Ovary (tissue), 9 donors: ENCODE data around the gene RBFOX2. TPM values are rescaled to one million over a fixed set of nuclear protein-coding genes. Genes with fewer than 3 reads are reported as not detected.

Experiments used
- DNase-seq, 5 donors: peaks; one replicate each; pipeline ENCODE4 v3.0.0-alpha.2; 2019 to 2020
- H3K27ac ChIP-seq, 2 donors: fragments of 200-600 bp; one replicate each; pipeline versions ENCODE4 v1.5.1 to v1.8.0; 2019 to 2022
- H3K27me3 ChIP-seq: fragments of 200-600 bp; one replicate; pipeline ENCODE4 v1.8.0; 2022
- H3K36me3 ChIP-seq: fragments of 200-600 bp; sonication (generic); one replicate; pipeline ENCODE4 v1.5.1; 2019
- H3K4me1 ChIP-seq: one replicate; pipeline ENCODE4 v1.8.1; 2013; ENCODE audit warnings: mild to moderate bottlenecking, moderate library complexity; ENCODE audit not compliant: insufficient read depth
- H3K4me3 ChIP-seq: fragments of 200-600 bp; sonication (generic); one replicate; pipeline ENCODE4 v1.5.1; 2017
- H3K9me3 ChIP-seq, 2 donors: fragments of 200-600 bp in 1 of 2; sonication (generic) in 1 of 2; one replicate each; pipeline versions ENCODE4 v1.5.1 to v1.8.1; 2013 to 2019; ENCODE audit warnings: mild to moderate bottlenecking in 1 of 2, moderate library complexity in 1 of 2
- EP300 ChIP-seq: sonication (generic); formaldehyde crosslinking; IDR thresholded peaks from one replicate; pipeline ENCODE4 v1.6.1; 2017; ENCODE audit warnings: antibody characterized with exemption
- POLR2A ChIP-seq: fragments of 450-650 bp; IDR thresholded peaks from one replicate; pipeline ENCODE4 v1.6.1; 2017; ENCODE audit warnings: antibody characterized with exemption, mild to moderate bottlenecking, moderate library complexity
- WGBS, 3 donors: extraction: QIAGEN DNeasy Blood & Tissue Kit in 1 of 3; methylation state at CpG; one replicate each; pipeline versions ENCODE4 v1.1.5 to v1.1.7; 2013 to 2017; 5-methylcytosine and 5-hydroxymethylcytosine counted together
- intact Hi-C, 4 donors: fragments of 100-400 bp; cut with DNase I; formaldehyde crosslinking; loops; one replicate each; pipeline versions ENCODE4 v1.11.0 to v1.15.1; 2022 to 2023
- polyA plus RNA-seq, 2 donors: library from polyadenylated mRNA; stranded (reverse); fragments of 200-250 nt in 1 of 2; fragments of 350-450 nt in 1 of 2; fragmentation: Illumina TruSeq in 1 of 2; extraction: RNeasy Lipid Tissue Mini Kit (QIAGEN cat#74804) in 1 of 2; gene quantifications; one replicate each; pipeline ENCODE4 v1.2.3, GENCODE V29; 2013 to 2014
- total RNA-seq, 7 donors: library from RNA; depleted of rRNA in 2 of 7; stranded (reverse); fragments of >200 nt in 2 of 7; fragmentation: NEBNext Ultra II Directional in 3 of 7; extraction: Animal tissue kit (Norgen Biotek cat#: 25700) in 3 of 7; gene quantifications; one replicate each; pipeline versions ENCODE4 v1.1.0 to v1.2.4, GENCODE V29; 2016 to 2023
- TF ChIP-seq, protein P1 (sequence below), 3 donors: fragments of 450-650 bp in 2 of 3; fragments of 200-600 bp in 1 of 3; IDR thresholded peaks; one replicate each; pipeline versions ENCODE4 v1.5.1 to v1.8.0; 2016 to 2022; ENCODE audit warnings: antibody characterized with exemption in 3 of 3, mild to moderate bottlenecking in 1 of 3
- donor health status: DM: no; HTN: no; CAD: no; lungs with moderate emphysema.
- donor health status: DM: no; HTN: no; CAD: no.
- donor health status: Bipolar disorder and iron deficiency.
- donor health status: DM: yes; HTN: yes; CAD: no.
- donor health status: DM: no; HTN: no; CAD: no.
- donor health status: DM: yes; HTN: yes; CAD: no.

Gene RBFOX2
- total and polyA plus RNA-seq, 9 donors: 68.7 to 140 (median 128) TPM

DNA sequence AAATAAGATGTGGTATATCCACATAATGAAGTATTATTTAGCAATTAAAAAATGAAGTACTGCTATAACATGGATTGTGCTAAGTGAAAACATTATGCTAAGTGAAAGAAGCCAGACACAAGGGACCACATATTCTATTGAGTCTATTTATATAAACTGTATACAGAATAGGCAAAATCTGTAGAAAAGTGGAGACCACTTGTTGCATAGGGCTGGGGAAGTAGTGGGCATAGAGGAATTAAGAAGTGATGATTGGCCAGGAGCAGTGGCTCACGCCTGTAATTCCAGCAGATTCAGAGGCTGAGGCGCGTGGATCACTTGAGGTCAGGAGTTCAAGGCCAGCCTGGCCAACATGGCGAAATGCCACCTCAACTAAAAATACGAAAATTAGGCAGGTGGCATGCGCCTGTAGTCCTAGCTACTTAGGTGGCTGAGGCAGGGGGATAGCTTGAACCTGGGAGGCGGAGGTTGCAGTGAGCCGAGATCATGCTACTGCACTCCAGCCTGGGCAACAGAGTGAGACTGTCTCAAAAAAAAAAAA is 109.6 kb downstream of the RBFOX2 start:
- DNase-seq: no peak
- peaks cover 36% of the 10 kb centered on the region for H3K4me1 ChIP-seq
- no peak for TF ChIP-seq POLR2A
- TF ChIP-seq EP300: no peak
- TF ChIP-seq, protein P1, sequence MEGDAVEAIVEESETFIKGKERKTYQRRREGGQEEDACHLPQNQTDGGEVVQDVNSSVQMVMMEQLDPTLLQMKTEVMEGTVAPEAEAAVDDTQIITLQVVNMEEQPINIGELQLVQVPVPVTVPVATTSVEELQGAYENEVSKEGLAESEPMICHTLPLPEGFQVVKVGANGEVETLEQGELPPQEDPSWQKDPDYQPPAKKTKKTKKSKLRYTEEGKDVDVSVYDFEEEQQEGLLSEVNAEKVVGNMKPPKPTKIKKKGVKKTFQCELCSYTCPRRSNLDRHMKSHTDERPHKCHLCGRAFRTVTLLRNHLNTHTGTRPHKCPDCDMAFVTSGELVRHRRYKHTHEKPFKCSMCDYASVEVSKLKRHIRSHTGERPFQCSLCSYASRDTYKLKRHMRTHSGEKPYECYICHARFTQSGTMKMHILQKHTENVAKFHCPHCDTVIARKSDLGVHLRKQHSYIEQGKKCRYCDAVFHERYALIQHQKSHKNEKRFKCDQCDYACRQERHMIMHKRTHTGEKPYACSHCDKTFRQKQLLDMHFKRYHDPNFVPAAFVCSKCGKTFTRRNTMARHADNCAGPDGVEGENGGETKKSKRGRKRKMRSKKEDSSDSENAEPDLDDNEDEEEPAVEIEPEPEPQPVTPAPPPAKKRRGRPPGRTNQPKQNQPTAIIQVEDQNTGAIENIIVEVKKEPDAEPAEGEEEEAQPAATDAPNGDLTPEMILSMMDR (IDR thresholded peaks at IDR 0.05): no peak
- no peak overlapping the region for H3K4me3 ChIP-seq
- H3K9me3 ChIP-seq: no peaks in the 10 kb centered on the region
- intact Hi-C loops: loop anchor here in 2 of 4 donors (10.0 kb wide), 2 partner anchors 134 to 294 kb away; no protein-coding TSS in a partner anchor
- no peaks in the 10 kb centered on the region for H3K36me3 ChIP-seq
- H3K27me3 ChIP-seq: no peaks in the 10 kb centered on the region
- 75 to 79% (median 79%) methylated on average over 8 of the region's 8 CpGs for WGBS, 3 donors
- no peak overlapping the region for H3K27ac ChIP-seq

DNA sequence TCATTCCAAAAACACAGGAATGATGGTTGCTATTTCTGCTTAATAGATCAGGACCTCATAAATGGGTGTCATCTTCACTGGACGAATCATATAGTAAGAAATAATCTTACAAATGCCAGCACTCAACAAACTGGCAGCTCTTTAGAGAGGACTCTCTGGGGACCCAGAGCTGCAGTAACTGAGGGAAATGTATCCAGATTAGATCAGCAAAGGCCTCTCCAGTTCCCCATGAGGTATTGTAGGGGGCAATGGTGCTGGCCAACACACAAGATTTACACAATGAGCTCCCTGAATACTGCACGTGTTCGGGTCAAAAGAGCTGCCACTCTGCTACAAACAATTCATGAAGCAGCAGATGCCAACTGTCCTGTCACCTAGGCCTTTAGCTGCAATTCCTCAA is 110.2 kb downstream of the RBFOX2 start:
- DNase-seq: no peak
- TF ChIP-seq, protein P1 (IDR thresholded peaks at IDR 0.05): no peak
- no peak for TF ChIP-seq POLR2A
- H3K27me3 ChIP-seq: no peaks in the 10 kb centered on the region
- H3K36me3 ChIP-seq: no peaks in the 10 kb centered on the region
- H3K27ac ChIP-seq: no peak overlapping the region
- intact Hi-C loops: loop anchor here in 2 of 4 donors (10.0 kb wide), 2 partner anchors 134 to 294 kb away; no protein-coding TSS in a partner anchor
- no peaks in the 10 kb centered on the region for H3K9me3 ChIP-seq
- no peak overlapping the region for H3K4me3 ChIP-seq
- WGBS, 3 donors: 62 to 72% (median 69%) methylated on average over 3 of the region's 3 CpGs
- peaks cover 39% of the 10 kb centered on the region for H3K4me1 ChIP-seq

DNA sequence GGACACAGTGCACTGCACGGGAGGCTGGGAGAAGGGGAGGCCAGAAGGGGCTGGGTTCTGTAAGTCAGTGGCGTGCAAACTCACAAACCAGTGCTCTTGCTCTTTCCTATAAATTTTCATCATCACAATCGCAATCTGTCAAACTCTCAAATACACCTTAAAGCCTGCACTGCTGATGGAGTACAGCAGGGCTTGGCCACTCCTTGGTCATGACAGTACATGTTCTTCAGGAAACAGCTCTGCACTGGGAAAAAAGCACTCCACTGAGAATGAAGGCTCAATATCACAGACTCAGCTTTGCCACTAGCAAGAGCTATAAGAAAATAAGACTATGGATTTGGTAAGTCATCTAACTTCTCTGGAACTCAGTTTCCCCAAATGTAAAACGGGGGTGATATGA is 111.0 kb downstream of the RBFOX2 start:
- WGBS, 3 donors: 92 to 98% (median 94%) methylated on average over 4 of the region's 4 CpGs
- H3K4me1 ChIP-seq: peaks cover 39% of the 10 kb centered on the region
- no peak for DNase-seq

DNA sequence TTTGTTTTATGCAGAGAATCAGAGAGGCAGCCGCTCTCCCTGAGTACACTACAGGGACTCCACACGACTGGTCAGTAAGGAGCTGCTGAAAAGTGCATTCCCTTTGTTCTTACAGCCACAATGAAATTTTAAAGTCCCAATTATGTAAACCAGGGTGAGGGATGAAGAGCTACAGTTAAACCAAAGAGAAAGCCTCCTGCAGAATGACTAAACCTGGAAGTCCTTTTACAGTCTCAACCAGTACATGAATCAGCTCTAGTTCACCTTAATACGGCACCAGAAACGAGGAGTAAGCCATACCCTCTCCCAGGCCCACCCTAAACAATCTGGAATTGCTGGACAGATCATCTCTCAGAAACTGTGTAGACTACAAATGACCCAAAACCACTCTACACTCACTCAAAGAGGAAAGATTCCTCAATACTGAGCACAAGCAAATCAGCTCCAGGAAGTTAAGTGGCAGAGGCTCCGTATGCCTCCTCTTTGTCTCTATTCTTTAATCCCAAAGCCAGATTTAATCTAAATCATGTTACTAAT is 113.1 kb downstream of the RBFOX2 start:
- no peaks in the 10 kb centered on the region for H3K27me3 ChIP-seq
- peak overlapping the region; percentile 44 for H3K4me3 ChIP-seq
- DNase-seq: no peak
- H3K27ac ChIP-seq: peak overlapping the region; percentile 11 to 49
- H3K9me3 ChIP-seq: no peaks in the 10 kb centered on the region
- no peaks in the 10 kb centered on the region for H3K36me3 ChIP-seq
- TF ChIP-seq, protein P1 (IDR thresholded peaks at IDR 0.05): no peak
- TF ChIP-seq POLR2A (no peak), EP300 (no peak)
- intact Hi-C loops: loop anchor here in 2 of 4 donors (10.0 kb wide), 2 partner anchors 131 to 291 kb away; no protein-coding TSS in a partner anchor
- H3K4me1 ChIP-seq: peaks cover 31% of the 10 kb centered on the region
- 5 to 16% (median 6%) methylated on average over 5 of the region's 5 CpGs for WGBS, 3 donors

More for the DNA sequence above, 111.0 kb downstream of the RBFOX2 start:
- no peak overlapping the region for H3K27ac ChIP-seq
- H3K4me3 ChIP-seq: no peak overlapping the region
- no peaks in the 10 kb centered on the region for H3K36me3 ChIP-seq
- H3K27me3 ChIP-seq: no peaks in the 10 kb centered on the region
- intact Hi-C loops: loop anchor here in 2 of 4 donors (10.0 kb wide), 2 partner anchors 133 to 293 kb away; no protein-coding TSS in a partner anchor
- TF ChIP-seq POLR2A (no peak), EP300 (no peak)
- TF ChIP-seq, protein P1 (IDR thresholded peaks at IDR 0.05): no peak
- no peaks in the 10 kb centered on the region for H3K9me3 ChIP-seq
